Lung (tissue), 12 donors: ENCODE results near the gene SHLD1. TPM values are rescaled to one million over a fixed set of nuclear protein-coding genes. Genes with fewer than 3 reads are reported as not detected.
"Not testable (repeated sequence)": the region's sequence is repeated elsewhere in the genome, so short reads cannot be mapped to it uniquely, and the experiment has no call there.

Experiments used
- ATAC-seq: fragments of 200-7000 bp; cut with Tn5 transposase; one replicate; pipeline ENCODE4 v1.9.1; 2020; ENCODE audit warnings: moderate number of reproducible peaks; ENCODE audit not compliant: insufficient read depth, low FRiP score
- DNase-seq, 3 donors: peaks; one replicate each; pipeline ENCODE4 v3.0.0-alpha.2; 2013 to 2017
- H3K27ac ChIP-seq, 2 donors: one replicate each; pipeline ENCODE4 v1.5.1; 2013; ENCODE audit warnings: mild to moderate bottlenecking in 2 of 2, moderate library complexity in 2 of 2, control low read depth in 1 of 2, inconsistent platforms in 1 of 2, low read depth in 1 of 2, low read length in 1 of 2
- H3K27me3 ChIP-seq, 3 donors: one replicate each; pipeline ENCODE4 v1.5.1; 2013; ENCODE audit warnings: low read length in 2 of 3; ENCODE audit not compliant: control insufficient read depth in 3 of 3, insufficient read depth in 3 of 3
- H3K36me3 ChIP-seq, 4 donors: one replicate each; pipeline ENCODE4 v1.5.1; 2013; ENCODE audit warnings: low read length in 4 of 4, mild to moderate bottlenecking in 1 of 4, moderate library complexity in 1 of 4; ENCODE audit not compliant: control insufficient read depth in 4 of 4, insufficient read depth in 4 of 4
- H3K4me1 ChIP-seq, 5 donors: one replicate each; pipeline ENCODE4 v1.5.1; 2013; ENCODE audit warnings: low read length in 5 of 5, mild to moderate bottlenecking in 2 of 5, moderate library complexity in 1 of 5; ENCODE audit not compliant: control insufficient read depth in 5 of 5, insufficient read depth in 5 of 5
- H3K4me3 ChIP-seq: one replicate; pipeline ENCODE4 v1.5.1; 2013; ENCODE audit warnings: mild to moderate bottlenecking, control low read depth, moderate library complexity
- H3K9ac ChIP-seq, 2 donors: one replicate each; pipeline ENCODE4 v1.5.1; 2013; ENCODE audit warnings: low read length in 2 of 2, control low read depth in 1 of 2; ENCODE audit not compliant: insufficient read depth in 1 of 2
- H3K9me3 ChIP-seq, 4 donors: one replicate each; pipeline ENCODE4 v1.5.1; 2013; ENCODE audit warnings: low read length in 3 of 4, mild to moderate bottlenecking in 1 of 4, moderate library complexity in 1 of 4; ENCODE audit not compliant: control insufficient read depth in 4 of 4, insufficient read depth in 3 of 4
- WGBS, 2 donors: extraction: QIAGEN DNeasy Blood & Tissue Kit; methylation state at CpG; one replicate each; pipeline ENCODE4 v1.1.7; 2013; 5-methylcytosine and 5-hydroxymethylcytosine counted together
- polyA plus RNA-seq, 2 donors: library from polyadenylated mRNA; stranded (reverse); fragments of 200-250 nt; gene quantifications; one replicate each; pipeline ENCODE4 v1.2.1, GENCODE V29; 2013
- total RNA-seq, 2 donors: library from RNA; depleted of rRNA in 1 of 2; stranded (reverse); fragments of >200 nt in 1 of 2; gene quantifications; one replicate each; pipeline ENCODE4 v1.2.1, GENCODE V29; 2014 to 2021
- TF ChIP-seq, protein P1 (sequence below): IDR thresholded peaks from 2 replicates; pipeline ENCODE4 v1.5.1; 2012; ENCODE audit warnings: mild to moderate bottlenecking; ENCODE audit errors: control extremely low read depth, extremely low read depth
- donor health status: control.
- donor health status: control.
- donor health status: Bipolar disorder and iron deficiency.
- donor health status: healthy.
- donor health status: DM: yes; HTN: yes; CAD: no.

SHLD1 gene
- total and polyA plus RNA-seq, 4 donors: 5.0 to 6.8 (median 6.1) TPM

DNA sequence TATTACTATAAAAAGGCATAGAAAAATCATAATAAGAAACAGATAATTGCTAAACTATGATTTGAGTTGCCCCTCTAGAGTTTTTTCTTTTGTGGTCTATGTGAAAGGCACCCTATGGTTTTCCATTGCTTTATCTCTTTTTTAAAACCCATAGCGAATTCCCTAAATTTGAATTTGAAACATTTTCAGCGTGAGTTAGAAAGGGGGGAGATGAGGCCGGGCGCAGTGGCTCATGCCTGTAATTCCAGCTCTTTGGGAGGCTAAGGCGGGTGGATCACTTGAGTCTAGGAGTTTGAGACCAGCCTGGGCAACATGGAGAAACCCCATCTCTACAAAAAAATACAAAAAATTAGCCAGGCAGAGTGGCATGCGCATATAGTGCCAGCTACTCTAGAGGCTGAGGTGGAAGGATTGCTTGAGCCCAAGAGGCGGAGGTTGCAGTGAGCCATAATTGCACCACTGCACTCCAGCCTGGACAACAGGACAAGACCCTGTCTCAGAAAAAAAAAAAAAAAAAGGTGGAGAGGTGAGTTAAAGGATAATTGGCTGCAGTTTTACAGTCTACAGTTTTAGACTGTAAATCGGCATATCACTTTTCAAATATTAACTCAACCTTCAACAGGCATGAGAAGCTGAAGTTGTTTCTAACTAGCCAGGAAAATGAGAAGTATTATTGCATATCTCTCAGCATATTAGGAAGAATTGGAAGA lies 46.3 kb downstream of the SHLD1 start:
- Histone ChIP-seq H3K9ac (no peak overlapping the region), H3K4me3 (no peak overlapping the region), H3K36me3 (no peaks in the 10 kb centered on the region), H3K9me3 (no peaks in the 10 kb centered on the region), H3K27me3 (no peaks in the 10 kb centered on the region), H3K4me1 (no peaks in the 10 kb centered on the region), H3K27ac (no peak overlapping the region)
- ATAC-seq (no peak), DNase-seq (no peak)
- TF ChIP-seq, protein P1, sequence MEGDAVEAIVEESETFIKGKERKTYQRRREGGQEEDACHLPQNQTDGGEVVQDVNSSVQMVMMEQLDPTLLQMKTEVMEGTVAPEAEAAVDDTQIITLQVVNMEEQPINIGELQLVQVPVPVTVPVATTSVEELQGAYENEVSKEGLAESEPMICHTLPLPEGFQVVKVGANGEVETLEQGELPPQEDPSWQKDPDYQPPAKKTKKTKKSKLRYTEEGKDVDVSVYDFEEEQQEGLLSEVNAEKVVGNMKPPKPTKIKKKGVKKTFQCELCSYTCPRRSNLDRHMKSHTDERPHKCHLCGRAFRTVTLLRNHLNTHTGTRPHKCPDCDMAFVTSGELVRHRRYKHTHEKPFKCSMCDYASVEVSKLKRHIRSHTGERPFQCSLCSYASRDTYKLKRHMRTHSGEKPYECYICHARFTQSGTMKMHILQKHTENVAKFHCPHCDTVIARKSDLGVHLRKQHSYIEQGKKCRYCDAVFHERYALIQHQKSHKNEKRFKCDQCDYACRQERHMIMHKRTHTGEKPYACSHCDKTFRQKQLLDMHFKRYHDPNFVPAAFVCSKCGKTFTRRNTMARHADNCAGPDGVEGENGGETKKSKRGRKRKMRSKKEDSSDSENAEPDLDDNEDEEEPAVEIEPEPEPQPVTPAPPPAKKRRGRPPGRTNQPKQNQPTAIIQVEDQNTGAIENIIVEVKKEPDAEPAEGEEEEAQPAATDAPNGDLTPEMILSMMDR: no peak
- WGBS, 2 donors: 93 to 98% methylated on average over 8 of the region's 8 CpGs

DNA sequence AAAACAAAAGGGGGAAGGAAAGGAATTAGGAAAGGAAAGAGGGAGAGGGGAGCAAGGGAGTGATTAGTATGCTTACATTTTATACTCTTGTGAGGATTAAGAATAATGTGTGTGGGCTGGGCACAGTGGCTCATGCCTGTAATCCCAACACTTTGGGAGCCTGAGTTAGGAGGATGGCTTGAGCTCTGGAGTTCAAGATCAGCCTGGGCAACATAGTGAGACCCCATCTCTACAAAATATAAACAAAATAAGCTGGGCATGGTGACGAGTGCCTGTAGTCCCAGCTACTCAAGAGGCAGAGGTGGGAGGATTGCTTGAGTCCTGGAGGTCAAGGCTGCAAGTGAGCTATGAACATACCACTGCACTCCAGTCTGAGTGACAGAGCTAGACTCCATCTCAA lies 47.0 kb downstream of the SHLD1 start:
- TF ChIP-seq, protein P1: no peak
- Histone ChIP-seq H3K9me3 (no peaks in the 10 kb centered on the region), H3K4me3 (no peak overlapping the region), H3K27me3 (no peaks in the 10 kb centered on the region), H3K36me3 (peaks cover 0 to 2% (median 0%) of the 10 kb centered on the region in 4 donors), H3K27ac (no peak overlapping the region), H3K4me1 (no peaks in the 10 kb centered on the region), H3K9ac (no peak overlapping the region)
- ATAC-seq (no peak), DNase-seq (no peak)
- WGBS, 2 donors: 79 to 97% methylated on average over 1 of the region's 1 CpG

DNA sequence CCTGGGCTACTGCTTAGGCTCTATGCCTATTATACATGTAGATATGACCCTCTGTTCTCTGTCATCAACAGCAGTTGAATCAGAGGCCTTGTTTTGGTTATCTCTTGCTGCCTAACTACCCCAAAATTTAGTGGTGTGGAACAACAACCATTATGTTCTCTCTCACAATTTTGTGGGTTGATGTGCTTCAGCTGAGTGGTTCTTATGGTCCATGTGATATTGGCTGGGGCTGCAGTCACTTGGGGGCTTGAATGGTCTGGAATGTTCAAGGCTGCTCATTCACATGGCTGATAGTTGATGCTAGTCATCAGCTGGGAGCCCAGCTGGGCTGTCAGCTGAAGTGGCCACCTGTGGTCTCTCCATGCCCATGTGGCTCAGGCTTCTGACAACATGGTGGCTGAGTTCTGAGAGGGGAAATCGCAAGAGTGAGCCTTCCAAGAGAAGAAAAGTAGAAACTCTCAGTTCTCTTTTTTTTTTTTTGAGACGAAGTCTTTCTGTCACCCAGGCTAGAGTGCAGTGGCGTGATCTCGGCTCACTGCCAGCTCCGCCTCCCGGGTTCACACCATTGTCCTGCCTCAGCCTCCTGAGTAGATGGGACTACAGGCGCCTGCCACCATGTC lies 47.8 kb downstream of the SHLD1 start:
- Histone ChIP-seq H3K27ac (no peak overlapping the region), H3K27me3 (no peaks in the 10 kb centered on the region), H3K4me1 (no peaks in the 10 kb centered on the region), H3K9ac (no peak overlapping the region), H3K4me3 (no peak overlapping the region), H3K36me3 (peaks cover 0 to 6% (median 0%) of the 10 kb centered on the region in 4 donors), H3K9me3 (no peaks in the 10 kb centered on the region)
- DNase-seq: no peak
- 53 to 68% methylated on average over 7 of the region's 7 CpGs for WGBS, 2 donors
- no peak for ATAC-seq
- TF ChIP-seq, protein P1: no peak

DNA sequence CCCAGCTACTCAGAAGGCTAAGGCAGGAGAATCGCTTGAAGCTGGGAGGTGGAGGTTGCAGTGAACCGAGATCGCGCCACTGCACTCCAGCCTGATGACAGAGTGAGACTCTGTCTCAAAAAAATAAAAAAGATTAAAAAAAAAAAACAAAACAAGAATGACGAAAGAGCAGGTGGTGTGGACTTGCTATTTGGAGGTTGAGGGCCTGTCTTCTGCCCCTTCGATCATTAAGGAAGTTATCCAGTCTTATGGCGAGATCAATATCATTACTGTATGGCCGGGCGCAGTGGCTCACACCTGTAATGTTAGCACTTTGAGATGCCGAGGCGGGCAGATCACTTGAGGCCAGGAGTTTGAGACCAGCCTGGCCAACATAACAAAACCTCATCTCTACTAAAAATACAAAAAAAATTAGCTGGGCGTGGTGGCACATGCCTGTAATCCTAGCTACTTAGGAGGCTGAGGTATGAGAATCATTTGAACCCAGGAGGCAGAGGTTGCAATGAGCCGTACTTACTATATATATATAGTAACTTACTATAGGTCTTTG lies 53.6 kb downstream of the SHLD1 start:
- H3K27me3 ChIP-seq, DNase-seq, H3K4me3 ChIP-seq, H3K27ac ChIP-seq, H3K36me3 ChIP-seq, H3K9me3 ChIP-seq, H3K9ac ChIP-seq, ATAC-seq, H3K4me1 ChIP-seq: not testable (repeated sequence)
- 85 to 94% methylated on average over 13 of the region's 13 CpGs for WGBS, 2 donors
